Activated T-helper 2 cell treated with anti-CD3 and anti-CD28 coated beads, Interferon-gamma antibody, Interleukin-2, Interleukin-4, amounts not matched to agents 10 μg/mL and 5 μg/mL and 100 μg/mL, durations not matched to agents 14 hours and 24 hours and 36 hours (primary cell): Measurements from ENCODE around the gene RIC8A. TPM values are rescaled to one million over a fixed set of nuclear protein-coding genes. Genes with fewer than 3 reads are reported as not detected.

Source experiments
- DNase-seq: peaks from one replicate; pipeline ENCODE4 v3.0.0; 2021; ENCODE audit warnings: low spot score
- H3K27ac Mint-ChIP-seq: one replicate; pipeline ENCODE4 v1.8.0; 2021; ENCODE audit warnings: mixed read lengths
- H3K27me3 Mint-ChIP-seq: one replicate; pipeline ENCODE4 v1.8.0; 2021; ENCODE audit warnings: low read depth, mixed read lengths
- H3K36me3 Mint-ChIP-seq: one replicate; pipeline ENCODE4 v1.8.0; 2021; ENCODE audit warnings: low read depth, mixed read lengths
- H3K4me1 Mint-ChIP-seq: one replicate; pipeline ENCODE4 v1.8.0; 2021; ENCODE audit warnings: low read depth, mixed read lengths
- H3K4me3 Mint-ChIP-seq: one replicate; pipeline ENCODE4 v1.8.0; 2021; ENCODE audit warnings: low read depth, mild to moderate bottlenecking, moderate library complexity, mixed read lengths
- H3K9me3 Mint-ChIP-seq: one replicate; pipeline ENCODE4 v1.8.0; 2021; ENCODE audit warnings: mixed read lengths
- intact Hi-C: fragments of 100-400 bp; cut with micrococcal nuclease; formaldehyde crosslinking; loops from one replicate; pipeline ENCODE4 v1.15.1; 2023
- total RNA-seq: library from RNA; stranded (reverse); gene quantifications from 2 replicates; pipeline ENCODE4 v1.2.3, GENCODE V29; 2022

The RIC8A gene
- total RNA-seq, 1 donor from 2014 or later: 109 TPM

DNA sequence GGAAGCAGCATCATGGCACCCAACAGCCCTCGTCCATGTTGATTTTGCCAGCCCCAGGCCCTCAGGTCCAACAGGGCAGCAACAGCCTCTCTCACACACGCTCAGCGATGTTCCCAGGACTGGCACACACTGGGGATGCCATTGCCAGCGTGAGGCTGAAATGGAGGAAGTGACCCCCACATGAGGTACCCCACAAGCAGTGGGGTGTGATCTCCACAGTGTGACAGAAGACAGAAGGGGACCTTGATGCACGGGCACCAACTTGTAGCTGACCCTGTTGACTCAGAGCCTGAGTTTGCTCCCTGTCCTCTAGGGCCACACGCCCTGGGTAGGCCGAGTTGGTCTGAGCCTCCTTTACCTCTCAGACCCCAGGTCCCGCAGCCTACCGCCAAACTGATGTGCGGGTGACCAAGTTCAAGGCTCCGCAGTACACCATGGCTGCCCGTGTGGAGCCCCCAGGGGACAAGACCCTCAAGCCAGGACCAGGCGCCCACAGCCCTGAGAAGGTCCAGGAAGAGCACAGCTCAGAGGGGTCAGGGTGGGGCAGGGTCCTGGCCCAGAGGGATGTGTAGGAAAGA, 8.4 kb upstream of the RIC8A start:
- Mint-ChIP-seq H3K27me3 (no peaks in the 10 kb centered on the region), H3K27ac (no peak overlapping the region), H3K36me3 (peaks cover 27% of the 10 kb centered on the region), H3K4me3 (no peak overlapping the region), H3K4me1 (peaks cover 27% of the 10 kb centered on the region), H3K9me3 (no peaks in the 10 kb centered on the region)
- intact Hi-C loops: no loop called here
- no peak for DNase-seq

DNA sequence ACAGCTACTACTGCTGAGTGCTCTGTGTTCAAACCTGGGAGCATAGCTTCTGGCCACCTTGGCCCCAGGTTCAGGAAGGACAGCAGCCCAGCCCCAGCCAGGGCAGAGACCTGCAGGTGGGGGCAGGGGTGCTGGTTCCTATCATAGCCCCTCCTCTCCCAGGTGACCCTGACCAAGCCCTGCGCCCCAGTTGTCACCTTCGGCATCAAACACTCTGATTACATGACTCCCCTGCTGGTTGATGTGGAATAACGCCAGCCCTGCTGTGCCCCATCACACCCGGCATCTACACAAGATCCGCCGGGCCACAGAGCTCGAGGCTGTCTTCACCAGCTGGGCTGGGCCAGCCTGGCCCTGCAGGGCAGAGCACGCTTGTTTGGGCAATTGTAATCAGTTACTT, 7.7 kb upstream of the RIC8A start:
- intact Hi-C loops: no loop called here
- Mint-ChIP-seq H3K4me3 (no peak overlapping the region), H3K9me3 (no peaks in the 10 kb centered on the region), H3K27ac (no peak overlapping the region), H3K27me3 (no peaks in the 10 kb centered on the region), H3K4me1 (peaks cover 27% of the 10 kb centered on the region), H3K36me3 (peaks cover 33% of the 10 kb centered on the region)
- peak; percentile 8 for DNase-seq

DNA sequence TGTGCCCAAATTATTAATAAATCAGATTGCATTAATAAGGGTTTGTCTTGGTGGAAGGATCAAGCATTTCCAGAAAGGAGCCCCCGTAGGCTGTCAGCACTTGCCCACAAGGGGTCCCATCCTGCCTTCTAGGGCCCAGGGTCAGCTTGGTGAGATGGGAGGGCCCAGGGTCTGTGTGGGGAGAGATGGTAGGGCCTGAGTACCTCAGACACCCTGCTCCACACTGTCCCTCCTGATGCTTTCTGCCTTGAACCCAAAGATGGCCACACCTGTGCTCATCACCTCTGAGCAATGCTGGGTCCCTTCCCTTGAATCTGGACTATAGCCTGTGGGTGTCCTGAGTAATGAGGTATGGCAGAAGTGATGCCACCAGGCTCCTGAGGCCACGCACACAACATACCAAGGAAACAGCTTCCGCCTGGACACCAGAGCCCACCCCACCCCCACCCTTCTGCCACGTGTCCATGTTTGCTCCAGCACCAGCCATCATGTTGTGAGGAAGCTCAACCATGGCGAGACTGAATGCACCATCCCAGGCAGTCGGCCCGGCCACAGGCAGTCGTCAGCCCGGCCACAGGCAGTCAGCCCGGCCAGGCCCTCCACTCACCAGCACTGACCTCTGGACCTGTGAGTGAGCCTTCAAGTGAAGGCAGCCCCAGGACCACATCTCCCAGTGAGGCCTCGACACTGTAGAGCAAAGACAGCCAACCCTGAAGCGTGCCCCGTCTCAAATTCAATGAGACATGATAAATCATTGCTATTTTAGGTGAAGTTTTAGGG, 7.1 kb upstream of the RIC8A start:
- Mint-ChIP-seq H3K36me3 (peaks cover 37% of the 10 kb centered on the region), H3K9me3 (no peaks in the 10 kb centered on the region), H3K4me1 (peaks cover 27% of the 10 kb centered on the region), H3K4me3 (no peak overlapping the region), H3K27ac (peak overlapping the region; percentile 86), H3K27me3 (no peaks in the 10 kb centered on the region)
- no peak for DNase-seq
- intact Hi-C loops: no loop called here

DNA sequence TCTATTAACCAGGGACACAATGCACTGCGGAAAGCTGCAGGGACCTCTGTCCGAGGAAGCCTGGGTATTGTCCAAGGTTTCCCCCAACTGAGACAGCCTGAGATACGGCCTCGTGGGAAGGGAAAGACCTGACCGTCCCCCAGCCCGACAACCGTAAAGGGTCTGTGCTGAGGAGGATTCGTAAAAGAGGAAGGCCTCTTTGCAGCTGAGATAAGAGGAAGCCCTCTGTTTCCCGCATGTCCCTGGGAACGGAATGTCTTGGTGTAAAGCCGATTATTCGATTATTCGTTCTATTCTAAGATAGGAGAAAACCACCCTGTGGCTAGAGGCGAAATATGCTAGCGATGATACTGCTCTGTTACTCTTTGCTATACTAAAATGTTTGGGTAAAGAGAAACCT, 5.5 kb upstream of the RIC8A start:
- H3K36me3 Mint-ChIP-seq: peaks cover 47% of the 10 kb centered on the region
- peaks cover 32% of the 10 kb centered on the region for H3K4me1 Mint-ChIP-seq
- intact Hi-C loops: no loop called here
- no peak for DNase-seq
- no peaks in the 10 kb centered on the region for H3K27me3 Mint-ChIP-seq
- H3K27ac Mint-ChIP-seq: peak overlapping the region; percentile 86
- no peak overlapping the region for H3K4me3 Mint-ChIP-seq
- H3K9me3 Mint-ChIP-seq: no peaks in the 10 kb centered on the region

DNA sequence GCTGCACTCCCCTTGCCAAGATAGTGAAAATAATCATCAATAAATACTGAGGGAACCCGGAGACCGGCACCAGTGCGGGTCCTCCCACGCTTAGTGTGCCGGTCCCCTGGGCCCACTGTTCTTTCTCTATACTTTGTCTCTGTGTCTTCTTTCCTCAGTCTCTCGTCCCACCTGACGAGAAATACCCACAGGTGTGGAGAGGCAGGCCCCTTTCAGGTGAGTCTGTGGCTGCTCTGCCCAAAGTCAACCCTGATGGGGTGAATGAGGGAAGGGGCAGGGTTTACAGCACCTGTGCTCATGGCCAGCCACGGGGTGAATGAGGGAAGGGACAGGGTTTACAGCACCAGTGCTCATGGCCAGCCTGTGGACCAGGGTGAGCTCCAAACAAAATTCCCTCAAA, 5.0 kb upstream of the RIC8A start:
- Mint-ChIP-seq H3K9me3 (no peaks in the 10 kb centered on the region), H3K4me3 (peak overlapping the region; percentile 23), H3K4me1 (peaks cover 32% of the 10 kb centered on the region), H3K27me3 (no peaks in the 10 kb centered on the region), H3K36me3 (peaks cover 51% of the 10 kb centered on the region), H3K27ac (peak overlapping the region; percentile 86)
- DNase-seq: no peak
- intact Hi-C loops: no loop called here

DNA sequence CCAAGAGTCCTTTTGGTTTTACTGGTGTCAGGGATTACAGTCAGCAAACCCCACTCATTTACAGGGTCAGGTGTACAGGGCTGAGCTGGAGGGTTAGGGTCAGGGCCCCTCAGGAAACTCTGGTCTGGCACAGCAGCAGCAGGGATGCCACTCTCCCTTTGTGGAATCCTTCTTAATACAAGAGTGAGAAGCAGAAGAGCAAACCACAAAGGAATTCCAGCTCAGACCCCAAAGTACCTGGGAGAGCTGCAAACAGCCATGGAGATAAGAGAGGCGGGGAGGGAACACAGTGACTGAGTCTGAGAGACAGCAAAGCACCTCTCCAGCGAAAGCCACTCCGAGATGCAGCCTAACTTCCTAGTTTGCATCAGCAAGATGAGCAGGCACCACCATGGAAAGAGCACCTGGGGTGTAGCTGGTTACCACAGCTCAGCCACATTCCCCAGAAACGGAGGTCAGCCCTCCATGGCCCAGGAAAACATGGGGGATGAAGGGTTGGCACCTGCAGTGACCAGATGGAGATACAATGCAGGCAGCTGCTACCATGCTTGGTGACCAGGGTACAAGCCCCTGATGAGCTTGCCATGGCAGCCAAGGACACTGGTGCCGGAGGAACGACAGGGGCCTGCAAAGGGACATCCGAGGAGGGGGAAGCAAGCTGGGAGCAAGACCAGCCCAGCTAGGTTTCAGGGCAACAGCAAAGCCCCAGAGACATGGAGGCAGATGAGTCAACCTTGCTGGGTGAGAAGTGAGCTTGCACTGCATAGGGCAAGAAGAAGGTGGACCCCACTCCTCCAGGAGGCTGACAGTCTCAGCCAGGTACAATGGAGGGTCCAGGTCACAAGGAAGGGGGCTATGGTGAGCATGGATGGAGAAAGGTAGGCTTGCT, 4.2 kb upstream of the RIC8A start:
- no peak for DNase-seq
- intact Hi-C loops: no loop called here
- peaks cover 32% of the 10 kb centered on the region for H3K4me1 Mint-ChIP-seq
- no peaks in the 10 kb centered on the region for H3K27me3 Mint-ChIP-seq
- peak overlapping the region; percentile 86 for H3K27ac Mint-ChIP-seq
- no peaks in the 10 kb centered on the region for H3K9me3 Mint-ChIP-seq
- H3K4me3 Mint-ChIP-seq: no peak overlapping the region
- H3K36me3 Mint-ChIP-seq: peaks cover 54% of the 10 kb centered on the region

DNA sequence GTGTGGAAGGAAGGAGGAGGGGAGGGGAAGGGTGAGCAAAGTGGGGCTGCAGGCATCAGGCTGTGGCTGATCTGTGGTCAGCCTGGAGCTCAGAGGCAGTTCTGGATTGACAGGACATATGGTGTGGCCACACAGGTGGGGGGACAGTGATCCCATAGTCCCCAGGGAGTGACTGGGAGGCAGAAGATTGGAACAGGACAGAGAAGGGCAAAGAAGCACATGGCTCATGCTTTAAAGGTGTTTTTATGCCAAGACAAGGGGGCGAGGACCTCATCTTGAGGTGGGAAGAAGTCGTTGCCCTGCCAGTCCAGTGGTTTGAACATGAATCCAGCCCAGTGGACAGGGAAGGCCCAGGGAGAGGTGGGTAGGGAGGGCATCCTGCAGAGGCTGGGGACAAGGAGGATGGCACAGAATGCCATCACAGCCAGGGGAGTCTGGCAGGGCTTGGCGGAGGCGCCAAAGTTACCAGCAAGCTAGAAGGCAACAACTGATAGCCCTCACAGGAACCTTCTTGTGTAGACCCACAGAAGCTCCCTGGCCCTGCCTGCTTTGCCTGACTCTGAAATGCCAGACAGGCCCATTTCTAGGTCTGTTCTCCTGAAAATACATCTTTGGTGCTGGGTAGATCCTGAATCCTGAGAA, 3.4 kb upstream of the RIC8A start:
- Mint-ChIP-seq H3K9me3 (no peaks in the 10 kb centered on the region), H3K4me3 (peak overlapping the region; percentile 30), H3K4me1 (peaks cover 32% of the 10 kb centered on the region), H3K36me3 (peaks cover 60% of the 10 kb centered on the region), H3K27ac (no peak overlapping the region), H3K27me3 (no peaks in the 10 kb centered on the region)
- DNase-seq: peak; percentile 8
- intact Hi-C loops: no loop called here

DNA sequence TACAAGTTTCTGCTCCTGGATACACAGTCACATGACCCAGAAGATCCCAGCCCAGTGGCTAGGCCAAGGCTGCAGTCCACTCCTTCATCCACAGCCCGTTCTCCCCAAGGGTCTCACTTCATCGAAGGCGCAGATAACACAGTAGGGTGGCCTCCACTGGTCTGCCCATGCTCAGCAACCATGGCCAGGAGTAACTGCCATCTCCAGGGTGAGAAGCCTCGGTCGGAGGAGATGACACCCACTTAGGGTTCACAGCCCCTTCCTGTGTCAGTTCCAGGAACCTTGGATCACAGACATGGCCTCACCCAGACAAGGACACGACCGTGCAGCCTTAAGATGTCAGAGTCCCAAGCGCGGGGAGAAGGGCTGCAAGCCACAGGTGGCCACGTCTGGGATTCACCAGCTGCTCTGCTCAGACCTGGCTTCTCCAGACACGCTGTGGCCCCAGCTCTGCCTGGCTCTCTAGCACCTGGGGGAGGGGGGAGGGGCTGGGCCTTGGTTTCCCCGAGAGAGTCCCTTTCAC, 2.9 kb upstream of the RIC8A start:
- H3K9me3 Mint-ChIP-seq: no peaks in the 10 kb centered on the region
- peaks cover 33% of the 10 kb centered on the region for H3K4me1 Mint-ChIP-seq
- H3K36me3 Mint-ChIP-seq: peaks cover 61% of the 10 kb centered on the region
- H3K27me3 Mint-ChIP-seq: no peaks in the 10 kb centered on the region
- H3K27ac Mint-ChIP-seq: no peak overlapping the region
- no peak for DNase-seq
- intact Hi-C loops: loop anchor here (5.0 kb wide), 3 partner anchors 108 to 613 kb away; partner anchors contain the start of genes IFITM1 and PNPLA2
- no peak overlapping the region for H3K4me3 Mint-ChIP-seq

DNA sequence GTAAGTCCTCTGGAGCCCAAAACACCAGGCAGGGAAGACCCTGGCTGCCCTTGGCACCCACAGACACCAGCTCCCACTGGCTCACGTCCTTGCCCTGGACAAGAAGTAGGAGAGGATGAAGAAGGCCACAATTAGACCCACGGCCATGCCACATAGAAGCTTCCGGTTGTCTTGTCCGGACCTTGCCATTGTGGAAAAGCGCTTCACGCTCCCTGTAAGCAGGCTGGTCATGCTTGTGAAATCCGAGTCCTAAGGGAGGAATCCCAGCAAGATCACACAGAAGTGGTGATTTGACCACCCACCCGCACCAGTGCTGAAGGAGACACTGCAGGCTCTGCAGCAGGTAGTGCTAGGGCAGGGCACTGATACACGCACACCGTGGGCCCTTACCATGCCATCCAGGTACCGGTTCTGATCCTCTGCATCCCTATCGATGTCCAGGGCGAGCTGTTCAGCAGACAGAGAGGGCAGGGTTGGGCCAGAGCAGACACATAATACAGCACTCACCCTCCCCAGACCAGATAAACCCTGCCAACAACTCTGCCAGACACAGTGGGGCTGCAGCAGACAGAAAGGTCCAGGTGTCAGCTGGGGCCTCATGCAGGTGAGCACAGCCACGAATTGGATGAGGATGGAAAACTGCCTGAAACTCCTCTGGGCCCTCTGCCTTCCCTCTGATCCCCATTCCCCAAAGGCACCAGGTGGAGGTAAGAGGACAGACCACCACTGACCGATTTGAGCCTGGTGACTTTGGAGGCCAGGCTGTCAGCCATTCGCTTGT, 2.1 kb upstream of the RIC8A start:
- peak overlapping the region; percentile 22 for H3K27ac Mint-ChIP-seq
- no peaks in the 10 kb centered on the region for H3K9me3 Mint-ChIP-seq
- intact Hi-C loops: loop anchor here (2.0 to 5.0 kb wide), 5 partner anchors 107 to 612 kb away; partner anchors contain the start of genes IFITM1, PNPLA2 and RNH1
- no peaks in the 10 kb centered on the region for H3K27me3 Mint-ChIP-seq
- H3K4me1 Mint-ChIP-seq: peaks cover 39% of the 10 kb centered on the region
- peaks cover 68% of the 10 kb centered on the region for H3K36me3 Mint-ChIP-seq
- no peak for DNase-seq
- H3K4me3 Mint-ChIP-seq: peak overlapping the region; percentile 100

DNA sequence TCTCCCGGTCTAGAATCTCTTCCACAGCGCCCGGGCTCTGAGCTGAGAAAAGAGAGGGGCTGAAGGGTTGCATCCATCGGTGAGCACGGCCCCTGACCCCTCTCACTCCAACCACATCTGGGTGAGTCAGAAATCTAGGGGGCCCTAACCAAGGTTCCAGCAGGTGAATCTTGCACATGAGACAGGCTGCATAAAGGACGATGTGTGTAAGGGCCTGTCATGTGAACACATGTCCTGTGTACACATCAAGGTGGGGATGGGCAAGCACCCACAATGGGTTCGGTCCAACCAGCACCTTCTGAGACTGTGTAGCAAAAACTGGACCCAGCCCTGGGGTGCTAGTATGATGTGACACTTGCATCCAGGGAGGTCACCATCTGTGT, 1.5 kb upstream of the RIC8A start:
- Mint-ChIP-seq H3K27me3 (no peaks in the 10 kb centered on the region), H3K27ac (peak overlapping the region; percentile 95), H3K9me3 (no peaks in the 10 kb centered on the region), H3K4me3 (peak overlapping the region; percentile 100), H3K4me1 (peaks cover 39% of the 10 kb centered on the region), H3K36me3 (peaks cover 70% of the 10 kb centered on the region)
- intact Hi-C loops: loop anchor here (2.0 to 5.0 kb wide), 5 partner anchors 106 to 611 kb away; partner anchors contain the start of genes IFITM1, PNPLA2 and RNH1
- no peak for DNase-seq

DNA sequence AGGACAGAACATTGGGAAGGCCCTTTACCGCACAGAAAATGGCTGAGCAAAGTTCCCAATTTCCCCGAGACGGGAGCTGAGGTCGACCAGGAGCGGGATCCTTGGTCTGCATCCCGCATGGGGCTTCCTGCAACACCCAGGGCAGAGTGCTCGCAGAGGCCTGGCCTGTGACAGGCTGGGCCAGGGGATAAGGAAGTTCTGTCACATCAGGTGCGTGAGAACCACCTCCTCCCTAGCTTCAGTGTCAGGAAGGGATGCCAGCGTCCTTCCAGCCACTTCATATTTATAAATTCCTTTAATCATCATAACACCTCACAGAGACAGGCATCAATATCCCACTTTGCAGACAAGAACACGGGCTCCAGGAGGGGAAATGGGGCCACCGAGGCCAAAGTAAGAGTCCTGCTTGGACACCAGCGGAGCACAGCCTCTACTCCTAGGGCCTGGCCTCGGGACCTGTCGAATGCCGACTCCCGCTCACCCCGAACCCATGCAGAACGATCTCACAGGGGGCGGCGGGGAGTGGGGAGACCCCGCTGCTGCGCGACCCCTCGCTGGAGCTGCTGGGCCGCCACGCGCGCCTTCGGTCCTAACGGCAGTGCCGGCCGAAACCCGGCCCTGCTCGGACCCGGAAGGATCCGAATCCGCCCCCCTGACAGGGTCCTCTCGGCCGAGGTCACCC, 841 bp upstream of the RIC8A start:
- H3K36me3 Mint-ChIP-seq: peaks cover 73% of the 10 kb centered on the region
- no peak for DNase-seq
- H3K9me3 Mint-ChIP-seq: no peaks in the 10 kb centered on the region
- intact Hi-C loops: loop anchor here (1.0 to 5.0 kb wide), 6 partner anchors 30 to 611 kb away; partner anchors contain the start of genes IFITM1, PNPLA2, PSMD13 and RNH1
- H3K27ac Mint-ChIP-seq: peak overlapping the region; percentile 95
- no peaks in the 10 kb centered on the region for H3K27me3 Mint-ChIP-seq
- H3K4me3 Mint-ChIP-seq: peak overlapping the region; percentile 100
- peaks cover 33% of the 10 kb centered on the region for H3K4me1 Mint-ChIP-seq
